Left ventricle myocardium inferior (tissue), 1 donor: Measurements from ENCODE around the gene ABHD10. TPM values are rescaled to one million over a fixed set of nuclear protein-coding genes. Genes with fewer than 3 reads are reported as not detected.

Experiments
- DNase-seq: peaks from one replicate; pipeline ENCODE4 v3.0.0-alpha.2; 2020
- H3K27ac ChIP-seq: fragments of 200-600 bp; replicated peaks from 2 replicates; pipeline ENCODE4 v1.8.0; 2021
- H3K27me3 ChIP-seq: fragments of 200-600 bp; 2 replicates; pipeline ENCODE4 v1.8.0; 2021; ENCODE audit warnings: low read depth
- H3K36me3 ChIP-seq: fragments of 200-600 bp; 2 replicates; pipeline ENCODE4 v1.8.0; 2021
- H3K4me1 ChIP-seq: fragments of 200-600 bp; 2 replicates; pipeline ENCODE4 v1.8.0; 2021
- H3K4me3 ChIP-seq: fragments of 200-600 bp; 2 replicates; pipeline ENCODE4 v1.8.0; 2021; ENCODE audit warnings: mild to moderate bottlenecking, moderate library complexity
- H3K9me3 ChIP-seq: fragments of 200-600 bp; replicated peaks from 2 replicates; pipeline ENCODE4 v1.8.0; 2021
- CTCF ChIP-seq: fragments of 200-600 bp; IDR thresholded peaks from 2 replicates; pipeline ENCODE4 v1.8.0; 2021; ENCODE audit warnings: antibody characterized with exemption, mild to moderate bottlenecking, borderline replicate concordance
- intact Hi-C: fragments of 100-400 bp; cut with micrococcal nuclease; formaldehyde crosslinking; loops from one replicate; pipeline ENCODE4 v1.11.0; 2022
- long read RNA-seq: library from polyadenylated mRNA; unstranded; transcript quantifications from one replicate; pipeline ENCODE4 v2.0.0, GENCODE V29; 2021
- total RNA-seq: library from RNA; stranded (reverse); fragmentation: NEBNext Ultra II Directional; extraction: Animal tissue kit (Norgen Biotek cat#: 25700); gene quantifications from one replicate; pipeline ENCODE4 v1.2.1, GENCODE V29; 2021
- donor health status: DM: no; HTN: yes; CAD: no; lungs with severe emphysema.

Gene ABHD10
- total RNA-seq = 62.7 TPM
- long read RNA-seq, transcript ABHD10-201 (5 exons, 2,590 nt) = major isoform, 123 of 127 reads
- long read RNA-seq, partial matches to known transcripts = 0 of 127 reads
- long read RNA-seq, other reads (novel, unspliced or antisense) = 1 of 127 reads

GRCh38 chr3:111978583-111979433 lies at the start of gene ABHD10:
Gene ABHD10, plus strand, starts transcription at chr3:111979026. Its CDS starts 36 bp downstream, at chr3:111979062.
- Histone ChIP-seq H3K27ac (peak within 1 kb of the TSS; percentile 94), H3K36me3 (peaks cover 15% of the 10 kb centered on the region), H3K4me3 (peak within 1 kb of the TSS; percentile 91), H3K9me3 (no peaks in the 10 kb centered on the region), H3K4me1 (peaks cover 45% of the 10 kb centered on the region), H3K27me3 (no peaks in the 10 kb centered on the region)
- DNase-seq = peak; percentile 97
- intact Hi-C loops = no loop called here
- no peak for TF ChIP-seq CTCF

GRCh38 chr3:111929484-111929883 lies 49.3 kb upstream of the ABHD10 start:
- no peak overlapping the region for H3K4me3 ChIP-seq
- no peaks in the 10 kb centered on the region for H3K27me3 ChIP-seq
- no peak for TF ChIP-seq CTCF
- H3K27ac ChIP-seq = no peak overlapping the region
- no peaks in the 10 kb centered on the region for H3K9me3 ChIP-seq
- intact Hi-C loops = no loop called here
- H3K4me1 ChIP-seq = peaks cover 77% of the 10 kb centered on the region
- no peak for DNase-seq
- peaks cover 20% of the 10 kb centered on the region for H3K36me3 ChIP-seq

- TF ChIP-seq CTCF = no peak
- no peaks in the 10 kb centered on the region for H3K27me3 ChIP-seq
- intact Hi-C loops = no loop called here
- peaks cover 9% of the 10 kb centered on the region for H3K36me3 ChIP-seq
- H3K27ac ChIP-seq = peak overlapping the region; percentile 37
- H3K9me3 ChIP-seq = no peaks in the 10 kb centered on the region
- peaks cover 66% of the 10 kb centered on the region for H3K4me1 ChIP-seq
- DNase-seq = no peak
- H3K4me3 ChIP-seq = no peak overlapping the region
These were observed 45.9 kb upstream of the ABHD10 start for GRCh38 chr3:111932946-111933345.

- no peak overlapping the region for H3K27ac ChIP-seq
- H3K27me3 ChIP-seq = no peaks in the 10 kb centered on the region
- no peaks in the 10 kb centered on the region for H3K9me3 ChIP-seq
- no peak for DNase-seq
- no peak overlapping the region for H3K4me3 ChIP-seq
- H3K4me1 ChIP-seq = peaks cover 46% of the 10 kb centered on the region
- peaks cover 32% of the 10 kb centered on the region for H3K36me3 ChIP-seq
- intact Hi-C loops = no loop called here
- TF ChIP-seq CTCF = no peak
These were observed 42.5 kb upstream of the ABHD10 start for GRCh38 chr3:111936191-111936841.

- H3K27ac ChIP-seq = no peak overlapping the region
- no peak for TF ChIP-seq CTCF
- no peaks in the 10 kb centered on the region for H3K27me3 ChIP-seq
- H3K4me3 ChIP-seq = no peak overlapping the region
- H3K9me3 ChIP-seq = no peaks in the 10 kb centered on the region
- H3K36me3 ChIP-seq = peaks cover 36% of the 10 kb centered on the region
- no peak for DNase-seq
- peaks cover 39% of the 10 kb centered on the region for H3K4me1 ChIP-seq
- intact Hi-C loops = no loop called here
These were observed 41.9 kb upstream of the ABHD10 start for GRCh38 chr3:111936967-111937366.
